GM12878 (cell line): ENCODE data around the gene LCAT. TPM values are rescaled to one million over a fixed set of nuclear protein-coding genes. Genes with fewer than 3 reads are reported as not detected.

Source experiments
- ATAC-seq: fragments of 200-7000 bp; cut with Tn5 transposase; 3 replicates; pipeline ENCODE4 v1.9.1; 2020; ENCODE audit warnings: mild to moderate bottlenecking, moderate library complexity
- BruUV-seq: library from RNA; stranded (reverse); fragments of 400-500 nt; replicated peaks from 2 replicates; lab custom pipeline; 2021; lab: Mats Ljungman, UMichigan
- CTCF ChIA-PET: fragments of 300-600 bp; sonication (Branson Sonifier 250); formaldehyde crosslinking; extraction: SDS; loops from one replicate; lab custom pipeline; 2021; ENCODE audit warnings: inconsistent platforms; lab: Yijun Ruan, JAX
- POLR2A ChIA-PET: fragments of 350-600 bp; formaldehyde crosslinking; extraction: SDS; loops from one replicate; lab custom pipeline; 2021; ENCODE audit warnings: inconsistent platforms; lab: Charles Lee
- RAD21 ChIA-PET: fragments of 300-600 bp; sonication (Branson Sonifier 250); formaldehyde crosslinking; loops from one replicate; lab custom pipeline; 2023; ENCODE audit warnings: antibody characterized with exemption; ENCODE audit not compliant: unreplicated experiment; lab: Charles Lee
- SMC1A ChIA-PET: fragments of 300-600 bp; sonication (Branson Sonifier 250); formaldehyde crosslinking; loops from one replicate; lab custom pipeline; 2023; ENCODE audit not compliant: unreplicated experiment, uncharacterized antibody; lab: Charles Lee
- DNase-seq: peaks from one replicate; pipeline ENCODE4 v3.0.0-alpha.2; 2011; ENCODE audit warnings: low read depth, low spot score
- FAIRE-seq: peaks from 3 replicates; lab custom pipeline; 2011; peaks lifted over from hg19 to GRCh38; lab: Jason Lieb, UNC
- H2AFZ ChIP-seq: 2 replicates; pipeline ENCODE4 v1.6.0; 2011; ENCODE audit warnings: low read depth, low read length, control low read depth; ENCODE audit not compliant: control insufficient read depth
- H3K27ac ChIP-seq: 2 replicates; pipeline ENCODE4 v1.5.1; 2011; ENCODE audit warnings: control low read depth; ENCODE audit not compliant: control insufficient read depth, insufficient read depth
- H3K27me3 ChIP-seq, 2 experiments: replicated peaks in 1 of 2; 2 replicates each; pipeline versions ENCODE4 v1.6.0 to v1.6.1; 2011; ENCODE audit warnings: low read length in 1 of 2; ENCODE audit not compliant: control insufficient read depth in 2 of 2, insufficient read depth in 2 of 2
- H3K36me3 ChIP-seq, 2 experiments: 2 replicates each; pipeline ENCODE4 v1.5.1; 2011; ENCODE audit warnings: low read length in 1 of 2; ENCODE audit not compliant: control insufficient read depth in 2 of 2, insufficient read depth in 2 of 2
- H3K4me1 ChIP-seq: 2 replicates; pipeline ENCODE4 v1.6.1; 2011; ENCODE audit warnings: mild to moderate bottlenecking, low read length, moderate library complexity, mixed read lengths; ENCODE audit not compliant: control insufficient read depth, insufficient read depth
- H3K4me2 ChIP-seq: 2 replicates; pipeline ENCODE4 v1.6.0; 2011; ENCODE audit warnings: control low read depth; ENCODE audit not compliant: control insufficient read depth, insufficient read depth
- H3K4me3 ChIP-seq: fragments of 200-600 bp; sonication (generic); 2 replicates; pipeline ENCODE4 v1.5.1; 2016
- H3K79me2 ChIP-seq: 2 replicates; pipeline ENCODE4 v1.6.0; 2011; ENCODE audit warnings: low read length; ENCODE audit not compliant: control insufficient read depth, insufficient read depth
- H3K9ac ChIP-seq: 2 replicates; pipeline ENCODE4 v1.8.0; 2011; ENCODE audit warnings: low read length, control low read depth, mixed read lengths; ENCODE audit not compliant: control insufficient read depth, insufficient read depth
- H3K9me3 ChIP-seq: replicated peaks from 3 replicates; pipeline ENCODE4 v1.5.1; 2011; ENCODE audit warnings: mild to moderate bottlenecking, low read length; ENCODE audit not compliant: control insufficient read depth, insufficient read depth
- H4K20me1 ChIP-seq: 2 replicates; pipeline ENCODE4 v1.6.0; 2011; ENCODE audit not compliant: control insufficient read depth, insufficient read depth
- BHLHE40 ChIP-seq, 2 experiments: fragments of 450-650 bp in 1 of 2; IDR thresholded peaks; 2 replicates each; pipeline ENCODE4 v1.6.1; 2011 to 2017; ENCODE audit warnings: low read depth in 2 of 2, borderline replicate concordance in 1 of 2, improper control_type of control experiment in 1 of 2, low read length in 1 of 2, mild to moderate bottlenecking in 1 of 2
- YBX1 ChIP-seq: fragments of 450-650 bp; IDR thresholded peaks from 2 replicates; pipeline ENCODE4 v1.6.1; 2016; ENCODE audit warnings: antibody characterized with exemption
- YY1 ChIP-seq: IDR thresholded peaks from 2 replicates; pipeline ENCODE4 v1.6.1; 2011; ENCODE audit warnings: low read depth, mild to moderate bottlenecking, low read length
- WGBS: methylation state at CpG from one replicate; pipeline ENCODE4 v1.1.6; 2016; ENCODE audit warnings: low lambda C conversion rate; ENCODE audit not compliant: insufficient replicate concordance, insufficient coverage; ENCODE audit errors: missing lambda C conversion rate; 5-methylcytosine and 5-hydroxymethylcytosine counted together
- in situ Hi-C: fragments of 300-500 bp; cut with MboI; formaldehyde crosslinking; loops from 9 replicates; pipeline ENCODE4 v1.14.3; 2018; ENCODE audit warnings: mixed read lengths
- intact Hi-C: fragments of 100-400 bp; cut with micrococcal nuclease; formaldehyde crosslinking; loops from one replicate; pipeline ENCODE4 v1.14.2; 2022; ENCODE audit not compliant: unreplicated experiment
- polyA plus RNA-seq, 11 experiments: library from polyadenylated mRNA; depleted of rRNA in 4 of 11; unstranded in 6 of 11; stranded (reverse) in 5 of 11; fragments of >200 nt; fragmentation: Nextera tagmentation in 4 of 11; fragmentation: Illumina TruSeq in 1 of 11; extraction: Ambion mirVana in 4 of 11; extraction: Trizol in 1 of 11; gene quantifications; 1 replicate in 1 of 11; 2 replicates in 10 of 11; pipeline versions ENCODE4 v1.2.1 to v1.2.3, GENCODE V29; 2011 to 2016; ENCODE audit warnings: inconsistent platforms in 2 of 11, missing spikeins in 2 of 11, low read depth in 1 of 11
- total RNA-seq, 4 experiments: library from RNA; depleted of rRNA in 3 of 4; stranded (reverse); fragments of >200 nt in 3 of 4; fragmentation: Illumina TruSeq in 1 of 4; extraction: Trizol in 1 of 4; gene quantifications; 2 replicates each; pipeline versions ENCODE4 v1.2.1 to v1.2.3, GENCODE V29; 2013 to 2021

LCAT gene
- total and polyA plus RNA-seq, 10 of the 15 experiments (the other 5 are each of a cell fraction or from before 2014, with no cell fraction given), result 0.61 to 11.7 (median 3.3) TPM

- RAD21 ChIA-PET, result no interaction called here
- intact Hi-C loops (no loop called here), in situ Hi-C loops (no loop called here)
- no peak overlapping the region for H3K9ac ChIP-seq
- H3K9me3 ChIP-seq, result no peaks in the 10 kb centered on the region
- H2AFZ ChIP-seq, result no peak overlapping the region
- CTCF ChIA-PET, result interaction anchor here (0.8 kb wide), 2 partner anchors 76 to 81 kb away, joined by 3 read pairs; no protein-coding TSS in a partner anchor
- ATAC-seq (no peak), DNase-seq (no peak), FAIRE-seq (no peak)
- BruUV-seq, result no TSS peak
- POLR2A ChIA-PET, result no interaction called here
- no peak overlapping the region for H3K27ac ChIP-seq
- H3K79me2 ChIP-seq, result no peaks in the 10 kb centered on the region
- no peak overlapping the region for H3K4me3 ChIP-seq
- TF ChIP-seq YBX1, result no peak
- no peak for TF ChIP-seq BHLHE40 (IDR thresholded peaks at IDR 0.05; ENCODE audit: borderline replicate concordance in 1 of 2, low read depth in 2 of 2, low read length in 1 of 2)
- H3K27me3 ChIP-seq, result no peaks in the 10 kb centered on the region
- H3K36me3 ChIP-seq, result peaks cover 5 to 6% of the 10 kb centered on the region in 2 experiments; a peak in 3 of 4 replicates
- SMC1A ChIA-PET, result no interaction called here
- H4K20me1 ChIP-seq, result no peaks in the 10 kb centered on the region
- H3K4me2 ChIP-seq, result no peak overlapping the region
- H3K4me1 ChIP-seq, result no peaks in the 10 kb centered on the region
- 78% methylated on average over 11 of the region's 11 CpGs for WGBS
Measured at GRCh38 chr16:67959536-67960329, 15.8 kb upstream of the LCAT start.

- no peak for FAIRE-seq
- no peaks in the 10 kb centered on the region for H4K20me1 ChIP-seq
- H3K4me2 ChIP-seq, result no peak overlapping the region
- no peak for ATAC-seq
- H3K9ac ChIP-seq, result no peak overlapping the region
- 97% methylated on average over 8 of the region's 9 CpGs for WGBS
- BruUV-seq, result no TSS peak
- H3K9me3 ChIP-seq, result no peaks in the 10 kb centered on the region
- no peaks in the 10 kb centered on the region for H3K27me3 ChIP-seq
- H3K4me3 ChIP-seq, result no peak overlapping the region
- H3K36me3 ChIP-seq, result peaks cover 5 to 6% of the 10 kb centered on the region in 2 experiments; a peak in 3 of 4 replicates
- no peak for DNase-seq
- no peaks in the 10 kb centered on the region for H3K79me2 ChIP-seq
- no peak for TF ChIP-seq YY1
- TF ChIP-seq, all 136 proteins: peak for 0
- ChIA-PET RAD21 (no interaction called here), CTCF (interaction anchor here (1.1 kb wide), 1 partner anchor 36 kb away, joined by 3 read pairs; no protein-coding TSS in a partner anchor), POLR2A (no interaction called here), SMC1A (no interaction called here)
- H3K4me1 ChIP-seq, result no peaks in the 10 kb centered on the region
- no peak overlapping the region for H2AFZ ChIP-seq
- no peak overlapping the region for H3K27ac ChIP-seq
- intact Hi-C loops, result no loop called here
- in situ Hi-C loops, result no loop called here
Measured at GRCh38 chr16:67957622-67958021, 13.7 kb upstream of the LCAT start.
